MM.1S (cell line): Measurements from ENCODE around the gene KRT8.

Experiments
- EZH2phosphoT487 ChIP-seq: fragments of 300-600 bp; sonication (generic); IDR thresholded peaks from 2 replicates; pipeline ENCODE4 v1.6.1; 2018; ENCODE audit warnings: antibody characterized with exemption, low read length
- TF ChIP-seq, protein P1 (sequence below): fragments of 300-600 bp; sonication (generic); IDR thresholded peaks from 2 replicates; pipeline ENCODE4 v1.5.1; 2016; ENCODE audit warnings: antibody characterized with exemption, low read length, mixed read lengths

DNA sequence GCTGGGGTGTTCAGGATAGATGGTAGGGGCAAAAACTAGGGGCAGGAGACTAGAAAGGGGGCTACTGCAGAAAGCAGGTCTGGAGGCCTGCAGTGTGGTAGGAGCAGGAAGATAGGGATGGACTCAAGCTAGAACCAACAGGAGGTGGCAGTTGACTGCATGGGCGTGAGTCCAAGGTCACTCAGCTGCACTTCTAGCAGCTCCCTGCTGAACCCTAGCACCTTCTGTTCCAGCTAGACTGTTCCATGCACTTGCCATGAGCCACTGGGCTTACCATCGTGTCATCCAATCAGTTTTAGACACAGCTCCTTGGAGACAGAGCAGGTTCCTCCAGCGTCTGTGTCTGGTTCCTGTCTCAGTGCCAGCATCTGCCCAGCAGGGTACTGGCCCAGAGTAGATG, 11.3 kb upstream of the KRT8 start:
- TF ChIP-seq, protein P1, sequence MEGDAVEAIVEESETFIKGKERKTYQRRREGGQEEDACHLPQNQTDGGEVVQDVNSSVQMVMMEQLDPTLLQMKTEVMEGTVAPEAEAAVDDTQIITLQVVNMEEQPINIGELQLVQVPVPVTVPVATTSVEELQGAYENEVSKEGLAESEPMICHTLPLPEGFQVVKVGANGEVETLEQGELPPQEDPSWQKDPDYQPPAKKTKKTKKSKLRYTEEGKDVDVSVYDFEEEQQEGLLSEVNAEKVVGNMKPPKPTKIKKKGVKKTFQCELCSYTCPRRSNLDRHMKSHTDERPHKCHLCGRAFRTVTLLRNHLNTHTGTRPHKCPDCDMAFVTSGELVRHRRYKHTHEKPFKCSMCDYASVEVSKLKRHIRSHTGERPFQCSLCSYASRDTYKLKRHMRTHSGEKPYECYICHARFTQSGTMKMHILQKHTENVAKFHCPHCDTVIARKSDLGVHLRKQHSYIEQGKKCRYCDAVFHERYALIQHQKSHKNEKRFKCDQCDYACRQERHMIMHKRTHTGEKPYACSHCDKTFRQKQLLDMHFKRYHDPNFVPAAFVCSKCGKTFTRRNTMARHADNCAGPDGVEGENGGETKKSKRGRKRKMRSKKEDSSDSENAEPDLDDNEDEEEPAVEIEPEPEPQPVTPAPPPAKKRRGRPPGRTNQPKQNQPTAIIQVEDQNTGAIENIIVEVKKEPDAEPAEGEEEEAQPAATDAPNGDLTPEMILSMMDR: no peak
- no peak for TF ChIP-seq EZH2phosphoT487
